Subcutaneous abdominal adipose tissue (tissue), 5 donors: ENCODE results near the gene ATP8A1.
A peak's percentile ranks its signal among the peaks of the same experiment; 100 is the strongest.

Experiments
- H3K27ac ChIP-seq: one replicate; pipeline ENCODE4 v1.7.0; 2013; ENCODE audit warnings: low read depth, mild to moderate bottlenecking, inconsistent platforms, low read length, moderate library complexity
- H3K27me3 ChIP-seq, 5 donors: one replicate each; pipeline ENCODE4 v1.7.0; 2013; ENCODE audit warnings: low read length in 5 of 5, inconsistent platforms in 1 of 5; ENCODE audit not compliant: control insufficient read depth in 5 of 5, insufficient read depth in 4 of 5
- H3K36me3 ChIP-seq, 5 donors: one replicate each; pipeline ENCODE4 v1.7.0; 2013; ENCODE audit warnings: low read length in 5 of 5; ENCODE audit not compliant: control insufficient read depth in 5 of 5, insufficient read depth in 5 of 5
- H3K4me1 ChIP-seq, 5 donors: one replicate each; pipeline ENCODE4 v1.7.0; 2013; ENCODE audit warnings: low read length in 5 of 5, mild to moderate bottlenecking in 3 of 5, moderate library complexity in 1 of 5; ENCODE audit not compliant: control insufficient read depth in 5 of 5, insufficient read depth in 5 of 5
- H3K4me3 ChIP-seq, 5 donors: one replicate each; pipeline ENCODE4 v1.7.0; 2013; ENCODE audit warnings: low read length in 5 of 5, low read depth in 1 of 5
- H3K9ac ChIP-seq, 5 donors: one replicate each; pipeline ENCODE4 v1.7.0; 2013; ENCODE audit warnings: low read length in 5 of 5, mild to moderate bottlenecking in 4 of 5, moderate library complexity in 3 of 5
- H3K9me3 ChIP-seq, 5 donors: one replicate each; pipeline ENCODE4 v1.7.0; 2013; ENCODE audit warnings: low read length in 5 of 5; ENCODE audit not compliant: control insufficient read depth in 5 of 5
- donor health status: healthy.
- donor health status: healthy.
- donor health status: healthy.
- donor health status: healthy.
- donor health status: healthy.

The ATP8A1 gene

GRCh38 chr4:42628740-42629139 is 28.2 kb downstream of the ATP8A1 start:
- peak overlapping the region; percentile 32 for H3K27ac ChIP-seq
- H3K4me3 ChIP-seq = no peak overlapping the region
- no peaks in the 10 kb centered on the region for H3K9me3 ChIP-seq
- H3K4me1 ChIP-seq = peaks cover 6 to 15% (median 14%) of the 10 kb centered on the region in 5 donors
- no peaks in the 10 kb centered on the region for H3K27me3 ChIP-seq
- no peaks in the 10 kb centered on the region for H3K36me3 ChIP-seq
- no peak overlapping the region for H3K9ac ChIP-seq

DNA sequence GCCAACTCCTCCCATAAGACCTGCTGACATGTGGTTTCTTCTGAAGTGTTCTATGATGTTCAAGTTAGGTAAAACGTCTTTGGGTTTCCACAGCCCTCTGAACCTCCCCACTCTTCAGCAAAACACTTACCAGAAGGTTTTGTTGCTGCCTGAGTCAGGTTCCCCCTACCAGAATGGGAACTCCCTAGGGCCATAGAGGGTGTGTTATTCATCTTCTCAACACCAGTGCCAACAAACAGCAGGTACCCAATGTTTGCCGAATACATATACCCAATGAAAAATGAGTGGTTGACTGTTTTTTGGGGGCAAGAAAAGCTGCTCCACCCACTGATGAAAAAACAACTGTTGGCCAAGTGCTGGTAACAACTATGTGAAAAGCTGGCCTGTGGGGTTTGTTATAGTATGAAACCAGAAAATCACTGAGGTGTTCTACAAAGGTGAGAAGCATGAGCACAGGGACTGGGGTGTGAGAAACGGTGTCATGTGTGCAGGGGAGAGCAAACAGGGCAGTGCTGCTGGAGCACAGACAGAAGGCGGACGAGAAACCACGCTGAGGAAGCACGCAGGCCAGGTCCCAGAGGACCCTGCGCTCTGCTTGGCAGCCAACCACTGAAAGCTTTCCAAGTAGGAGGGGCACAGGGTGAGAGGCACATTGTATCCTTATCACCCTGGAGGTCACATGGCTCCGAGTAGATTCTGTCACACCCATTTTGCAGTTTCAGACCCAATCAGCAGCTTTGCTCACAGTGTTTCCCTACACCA is 28.8 kb downstream of the ATP8A1 start:
- Histone ChIP-seq H3K9me3 (no peaks in the 10 kb centered on the region), H3K27ac (peak overlapping the region; percentile 32), H3K9ac (no peak overlapping the region), H3K4me3 (peak overlapping the region in 4 of 5 donors; percentile 13 to 43 (median 38)), H3K27me3 (no peaks in the 10 kb centered on the region), H3K36me3 (no peaks in the 10 kb centered on the region), H3K4me1 (peaks cover 6 to 15% (median 10%) of the 10 kb centered on the region in 5 donors)

GRCh38 chr4:42626629-42627146 is 30.2 kb downstream of the ATP8A1 start:
- H3K27me3 ChIP-seq = no peaks in the 10 kb centered on the region
- no peak overlapping the region for H3K27ac ChIP-seq
- no peaks in the 10 kb centered on the region for H3K9me3 ChIP-seq
- no peak overlapping the region for H3K4me3 ChIP-seq
- peaks cover 6 to 15% (median 10%) of the 10 kb centered on the region in 5 donors for H3K4me1 ChIP-seq
- H3K36me3 ChIP-seq = no peaks in the 10 kb centered on the region
- no peak overlapping the region for H3K9ac ChIP-seq

DNA sequence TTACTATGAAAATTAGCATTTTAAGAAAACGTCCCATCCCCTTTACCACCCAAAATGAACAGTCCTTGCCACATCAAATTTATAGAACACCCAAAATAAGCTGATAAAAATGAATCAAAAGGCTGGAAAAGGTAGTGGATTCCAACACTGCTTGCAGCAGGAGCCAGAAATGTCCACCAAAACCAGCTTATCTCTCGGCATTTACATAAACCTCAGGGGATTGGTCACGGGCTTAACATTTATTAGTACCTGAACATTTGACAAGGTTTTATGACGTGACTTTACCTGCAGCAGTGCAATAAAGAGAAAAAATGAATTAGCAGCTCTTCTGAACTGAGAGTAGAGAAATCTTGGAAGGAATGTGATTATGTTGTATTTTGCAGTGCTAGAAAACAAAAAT is 31.6 kb downstream of the ATP8A1 start:
- no peaks in the 10 kb centered on the region for H3K9me3 ChIP-seq
- H3K27me3 ChIP-seq = no peaks in the 10 kb centered on the region
- H3K4me1 ChIP-seq = peaks cover 6 to 15% (median 10%) of the 10 kb centered on the region in 5 donors
- no peak overlapping the region for H3K9ac ChIP-seq
- no peaks in the 10 kb centered on the region for H3K36me3 ChIP-seq
- H3K27ac ChIP-seq = no peak overlapping the region
- no peak overlapping the region for H3K4me3 ChIP-seq

DNA sequence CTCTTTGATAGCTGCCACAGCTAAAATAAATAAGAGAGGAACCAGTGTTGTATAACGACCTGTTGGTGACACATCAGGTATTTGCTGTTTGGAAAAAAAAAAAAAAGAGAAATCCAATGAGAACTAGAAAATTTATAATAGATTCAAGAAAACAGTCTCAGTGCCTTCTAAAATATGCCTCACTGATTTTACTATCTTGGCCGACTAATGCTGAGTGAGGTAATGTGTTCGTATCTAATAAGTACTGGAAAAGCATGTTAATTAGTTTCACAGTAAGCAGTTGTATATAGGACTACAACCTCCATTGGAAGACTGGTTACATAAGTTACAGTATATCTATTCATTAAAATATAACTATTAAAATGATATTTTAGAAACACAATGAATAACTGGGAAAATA is 32.4 kb downstream of the ATP8A1 start:
- Histone ChIP-seq H3K36me3 (no peaks in the 10 kb centered on the region), H3K9ac (no peak overlapping the region), H3K9me3 (no peaks in the 10 kb centered on the region), H3K27me3 (no peaks in the 10 kb centered on the region), H3K27ac (no peak overlapping the region), H3K4me3 (no peak overlapping the region), H3K4me1 (peaks cover 6 to 15% (median 10%) of the 10 kb centered on the region in 5 donors)

- Histone ChIP-seq H3K27ac (no peak overlapping the region), H3K9ac (no peak overlapping the region), H3K9me3 (no peaks in the 10 kb centered on the region), H3K4me3 (no peak overlapping the region), H3K27me3 (no peaks in the 10 kb centered on the region), H3K36me3 (no peaks in the 10 kb centered on the region), H3K4me1 (no peaks in the 10 kb centered on the region)
Observed at GRCh38 chr4:42618023-42618422, 38.9 kb downstream of the ATP8A1 start.

- Histone ChIP-seq H3K4me3 (no peak overlapping the region), H3K9me3 (no peaks in the 10 kb centered on the region), H3K9ac (no peak overlapping the region), H3K27ac (no peak overlapping the region), H3K27me3 (no peaks in the 10 kb centered on the region), H3K4me1 (no peaks in the 10 kb centered on the region), H3K36me3 (no peaks in the 10 kb centered on the region)
Observed at GRCh38 chr4:42617030-42617429, 39.9 kb downstream of the ATP8A1 start.

DNA sequence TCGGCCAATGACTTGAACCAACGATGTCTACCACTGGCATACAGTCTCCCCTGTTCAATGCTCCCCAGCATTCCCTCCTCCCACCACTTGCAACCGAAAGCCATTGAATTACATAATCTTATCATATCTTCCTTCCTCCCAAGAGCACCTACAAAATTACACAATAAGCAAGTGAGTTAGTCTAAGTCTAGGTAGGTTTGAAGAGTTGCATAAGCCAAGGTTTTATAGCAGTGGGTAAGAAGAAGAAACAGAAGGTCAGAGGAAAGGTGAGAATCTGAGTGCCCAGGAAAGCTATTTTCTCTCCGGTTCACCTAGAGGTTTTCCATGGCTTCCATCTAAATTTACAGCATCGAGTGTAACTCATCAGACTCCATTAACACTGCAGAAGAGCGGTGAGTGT is 40.3 kb downstream of the ATP8A1 start:
- Histone ChIP-seq H3K9ac (no peak overlapping the region), H3K4me1 (no peaks in the 10 kb centered on the region), H3K4me3 (no peak overlapping the region), H3K36me3 (no peaks in the 10 kb centered on the region), H3K27ac (no peak overlapping the region), H3K27me3 (no peaks in the 10 kb centered on the region), H3K9me3 (no peaks in the 10 kb centered on the region)

- Histone ChIP-seq H3K27ac (no peak overlapping the region), H3K36me3 (peaks cover 0 to 4% (median 0%) of the 10 kb centered on the region in 5 donors)
Observed at GRCh38 chr4:42615131-42615763, 41.7 kb downstream of the ATP8A1 start.

GRCh38 chr4:42612898-42613297 is 44.0 kb downstream of the ATP8A1 start:
- H3K4me3 ChIP-seq = no peak overlapping the region
- no peak overlapping the region for H3K27ac ChIP-seq
- H3K36me3 ChIP-seq = peaks cover 0 to 4% (median 0%) of the 10 kb centered on the region in 5 donors
- H3K27me3 ChIP-seq = no peaks in the 10 kb centered on the region
- H3K4me1 ChIP-seq = no peaks in the 10 kb centered on the region
- H3K9ac ChIP-seq = no peak overlapping the region
- no peaks in the 10 kb centered on the region for H3K9me3 ChIP-seq

More at GRCh38 chr4:42615131-42615763, 41.7 kb downstream of the ATP8A1 start:
- no peak overlapping the region for H3K9ac ChIP-seq
- H3K27me3 ChIP-seq = no peaks in the 10 kb centered on the region
- no peaks in the 10 kb centered on the region for H3K4me1 ChIP-seq
- H3K9me3 ChIP-seq = no peaks in the 10 kb centered on the region
- H3K4me3 ChIP-seq = no peak overlapping the region
